SHP77 treated with DMSO at 0.1 percent for 48 hours (cell line): ENCODE data around the gene IL11RA.
A peak's percentile ranks its signal among the peaks of the same experiment; 100 is the strongest.
"Not testable (repeated sequence)": the region's sequence is repeated elsewhere in the genome, so short reads cannot be mapped to it uniquely, and the experiment has no call there.

Source experiments
- DNase-seq: peaks from one replicate; lab custom pipeline; 2025; lab: John Stamatoyannopoulos, UW

Gene IL11RA

GRCh38 chr9:34629491-34629808, 22.5 kb upstream of the IL11RA start:
- no peak for DNase-seq

- DNase-seq = no peak
Measured at GRCh38 chr9:34630402-34631154, 21.4 kb upstream of the IL11RA start.

GRCh38 chr9:34633166-34633565, 18.8 kb upstream of the IL11RA start:
- DNase-seq = no peak

- DNase-seq = no peak
Measured at GRCh38 chr9:34633851-34634550, 18.0 kb upstream of the IL11RA start.

GRCh38 chr9:34634551-34635248, 17.3 kb upstream of the IL11RA start:
- no peak for DNase-seq

GRCh38 chr9:34635556-34635955, 16.4 kb upstream of the IL11RA start:
- DNase-seq = no peak

- DNase-seq = no peak
Measured at GRCh38 chr9:34636791-34637355, 15.1 kb upstream of the IL11RA start.

GRCh38 chr9:34637356-34638137, 14.4 kb upstream of the IL11RA start, which contains the start of gene SIGMAR1:
Gene SIGMAR1, minus strand, starts transcription at chr9:34637787. Its CDS starts 90 bp downstream, at chr9:34637697.
- peak; percentile 47 for DNase-seq

GRCh38 chr9:34638138-34638445, 13.9 kb upstream of the IL11RA start:
- DNase-seq = no peak

GRCh38 chr9:34639322-34639721, 12.7 kb upstream of the IL11RA start:
- not testable (repeated sequence) for DNase-seq

- no peak for DNase-seq
Measured at GRCh38 chr9:34642679-34643078, 9.3 kb upstream of the IL11RA start.

GRCh38 chr9:34644766-34645314, 7.1 kb upstream of the IL11RA start:
- no peak for DNase-seq

- DNase-seq = peak; percentile 29
Measured at GRCh38 chr9:34646211-34647083, 5.5 kb upstream of the IL11RA start, which contains the start of gene GALT. Gene GALT, plus strand, starts transcription at chr9:34646675. Its CDS starts 30 bp downstream, at chr9:34646705.

- DNase-seq = no peak
Measured at GRCh38 chr9:34647084-34647403, 4.9 kb upstream of the IL11RA start.

GRCh38 chr9:34647651-34648050, 4.3 kb upstream of the IL11RA start:
- no peak for DNase-seq

- no peak for DNase-seq
Measured at GRCh38 chr9:34648673-34649072, 3.3 kb upstream of the IL11RA start.

GRCh38 chr9:34650816-34651215, 1.2 kb upstream of the IL11RA start:
- DNase-seq = no peak

GRCh38 chr9:34651321-34651720, 664 bp upstream of the IL11RA start:
- no peak for DNase-seq

GRCh38 chr9:34652602-34653000, 616 bp downstream of the IL11RA start:
- DNase-seq = no peak

- no peak for DNase-seq
Measured at GRCh38 chr9:34653151-34654072, 1.4 kb downstream of the IL11RA start.
